ENCODE results near the gene TSPEAR. TPM values are rescaled to one million over a fixed set of nuclear protein-coding genes. Genes with fewer than 3 reads are reported as not detected.
"Not testable (repeated sequence)": the region's sequence is repeated elsewhere in the genome, so short reads cannot be mapped to it uniquely, and the experiment has no call there.

TSPEAR gene
- total RNA-seq, 1 experiment from 2014 or later, result not detected

GRCh38 chr21:44552136-44552535 is 159.2 kb downstream of the TSPEAR start:
- DNase-seq, result no peak
- no peaks in the 10 kb centered on the region for H3K4me1 ChIP-seq
- H3K36me3 ChIP-seq, result no peaks in the 10 kb centered on the region
- 0 out of 2 replicates have a peak, but pooled peaks cover 3% of the 10 kb centered on the region for H3K27me3 ChIP-seq
- H3K4me3 ChIP-seq, result no peak overlapping the region
- no peak overlapping the region for H3K27ac ChIP-seq
- no peaks in the 10 kb centered on the region for H3K9me3 ChIP-seq (replicated peaks)

GRCh38 chr21:44551340-44551961 is 159.9 kb downstream of the TSPEAR start, which contains the start of gene KRTAP10-2:
TSS of gene KRTAP10-2 (minus strand) at chr21:44551505. CDS start at chr21:44551458, 47 bp downstream.
- no peak within 1 kb of the TSS for H3K4me3 ChIP-seq
- no peak within 1 kb of the TSS for H3K27ac ChIP-seq
- no peaks in the 10 kb centered on the region for H3K36me3 ChIP-seq
- no peak for DNase-seq
- no peaks in the 10 kb centered on the region for H3K27me3 ChIP-seq
- H3K4me1 ChIP-seq, result no peaks in the 10 kb centered on the region
- peaks cover 3% of the 10 kb centered on the region; the same call in 1 of the 2 replicates for H3K9me3 ChIP-seq (replicated peaks)

GRCh38 chr21:44550807-44551206 is 160.6 kb downstream of the TSPEAR start:
- no peak for DNase-seq
- H3K27ac ChIP-seq, result no peak overlapping the region
- no peaks in the 10 kb centered on the region for H3K27me3 ChIP-seq
- no peak overlapping the region for H3K4me3 ChIP-seq
- H3K4me1 ChIP-seq, result no peaks in the 10 kb centered on the region
- no peaks in the 10 kb centered on the region for H3K36me3 ChIP-seq
- peaks cover 3% of the 10 kb centered on the region; the same call in 1 of the 2 replicates for H3K9me3 ChIP-seq (replicated peaks)

- not testable (repeated sequence) for DNase-seq; H3K27me3 ChIP-seq; H3K9me3 ChIP-seq (replicated peaks); H3K36me3 ChIP-seq; H3K4me3 ChIP-seq; H3K4me1 ChIP-seq; H3K27ac ChIP-seq
Observed at GRCh38 chr21:44550285-44550684, 161.1 kb downstream of the TSPEAR start.

GRCh38 chr21:44549525-44550211 is 161.7 kb downstream of the TSPEAR start:
- peaks cover 3% of the 10 kb centered on the region; the same call in 1 of the 2 replicates for H3K9me3 ChIP-seq (replicated peaks)
- no peaks in the 10 kb centered on the region for H3K27me3 ChIP-seq
- no peak overlapping the region for H3K4me3 ChIP-seq
- no peak for DNase-seq
- no peak overlapping the region for H3K27ac ChIP-seq
- no peaks in the 10 kb centered on the region for H3K4me1 ChIP-seq
- no peaks in the 10 kb centered on the region for H3K36me3 ChIP-seq

GRCh38 chr21:44548922-44549321 is 162.4 kb downstream of the TSPEAR start:
- DNase-seq, result no peak
- Histone ChIP-seq H3K4me1 (no peaks in the 10 kb centered on the region), H3K9me3 (replicated peaks) (peaks cover 3% of the 10 kb centered on the region; the same call in 1 of the 2 replicates), H3K4me3 (no peak overlapping the region), H3K27me3 (no peaks in the 10 kb centered on the region), H3K36me3 (no peaks in the 10 kb centered on the region; the same call in 1 of the 2 replicates), H3K27ac (no peak overlapping the region)

GRCh38 chr21:44548381-44548780 is 163.0 kb downstream of the TSPEAR start:
- Histone ChIP-seq H3K27ac (no peak overlapping the region), H3K4me3 (no peak overlapping the region), H3K36me3 (no peaks in the 10 kb centered on the region; the same call in 1 of the 2 replicates), H3K9me3 (replicated peaks) (peaks cover 3% of the 10 kb centered on the region; the same call in 1 of the 2 replicates), H3K4me1 (no peaks in the 10 kb centered on the region), H3K27me3 (no peaks in the 10 kb centered on the region)
- no peak for DNase-seq

- no peak overlapping the region for H3K4me3 ChIP-seq
- H3K9me3 ChIP-seq (replicated peaks), result peaks cover 9% of the 10 kb centered on the region
- H3K4me1 ChIP-seq, result no peaks in the 10 kb centered on the region
- no peak for DNase-seq
- H3K36me3 ChIP-seq, result no peaks in the 10 kb centered on the region; the same call in 1 of the 2 replicates
- no peaks in the 10 kb centered on the region for H3K27me3 ChIP-seq
- no peak overlapping the region for H3K27ac ChIP-seq
Observed at GRCh38 chr21:44547656-44548331, 163.6 kb downstream of the TSPEAR start.

GRCh38 chr21:44544566-44544965 is 166.8 kb downstream of the TSPEAR start:
- DNase-seq, result no peak
- no peak overlapping the region for H3K27ac ChIP-seq
- no peaks in the 10 kb centered on the region; the same call in 1 of the 2 replicates for H3K36me3 ChIP-seq
- H3K4me3 ChIP-seq, result no peak overlapping the region
- peaks cover 10% of the 10 kb centered on the region for H3K9me3 ChIP-seq (replicated peaks)
- no peaks in the 10 kb centered on the region for H3K4me1 ChIP-seq
- no peaks in the 10 kb centered on the region for H3K27me3 ChIP-seq

- Histone ChIP-seq H3K9me3 (replicated peaks) (peaks cover 10% of the 10 kb centered on the region), H3K4me3 (no peak overlapping the region), H3K27me3 (no peaks in the 10 kb centered on the region), H3K36me3 (no peaks in the 10 kb centered on the region; the same call in 1 of the 2 replicates), H3K4me1 (no peaks in the 10 kb centered on the region), H3K27ac (no peak overlapping the region)
- no peak for DNase-seq
Observed at GRCh38 chr21:44542716-44543115, 168.7 kb downstream of the TSPEAR start.

GRCh38 chr21:44540741-44541288 is 170.6 kb downstream of the TSPEAR start:
- Histone ChIP-seq H3K4me1 (no peaks in the 10 kb centered on the region), H3K9me3 (replicated peaks) (peaks cover 7% of the 10 kb centered on the region; the same call in 1 of the 2 replicates), H3K36me3 (no peaks in the 10 kb centered on the region; the same call in 1 of the 2 replicates), H3K27me3 (no peaks in the 10 kb centered on the region), H3K4me3 (no peak overlapping the region), H3K27ac (no peak overlapping the region)
- DNase-seq, result no peak

- H3K36me3 ChIP-seq, result no peaks in the 10 kb centered on the region; the same call in 1 of the 2 replicates
- no peaks in the 10 kb centered on the region for H3K4me1 ChIP-seq
- no peaks in the 10 kb centered on the region for H3K27me3 ChIP-seq
- peaks cover 7% of the 10 kb centered on the region; the same call in 1 of the 2 replicates for H3K9me3 ChIP-seq (replicated peaks)
- no peak for DNase-seq
- H3K27ac ChIP-seq, result no peak within 1 kb of the TSS
- H3K4me3 ChIP-seq, result no peak within 1 kb of the TSS
Observed at GRCh38 chr21:44539991-44540666, 171.2 kb downstream of the TSPEAR start, which contains the start of gene KRTAP10-1. TSS of gene KRTAP10-1 (minus strand) at chr21:44540195. CDS start at chr21:44540150, 45 bp downstream.

GRCh38 chr21:44539046-44539445 is 172.3 kb downstream of the TSPEAR start:
- Histone ChIP-seq H3K4me1 (no peaks in the 10 kb centered on the region), H3K36me3 (no peaks in the 10 kb centered on the region; the same call in 1 of the 2 replicates), H3K27ac (no peak overlapping the region), H3K9me3 (replicated peaks) (peaks cover 7% of the 10 kb centered on the region; the same call in 1 of the 2 replicates), H3K4me3 (no peak overlapping the region), H3K27me3 (no peaks in the 10 kb centered on the region)
- no peak for DNase-seq
